Activated naive CD8-positive, alpha-beta T cell treated with anti-CD3 and anti-CD28 coated beads, Interleukin-2, amount 10 ng/mL, durations not matched to agents 7 days and 5 days (primary cell): ENCODE results near the gene TECR. TPM values are rescaled to one million over a fixed set of nuclear protein-coding genes. Genes with fewer than 3 reads are reported as not detected.
A peak's percentile ranks its signal among the peaks of the same experiment; 100 is the strongest.
"Not testable (repeated sequence)": the region's sequence is repeated elsewhere in the genome, so short reads cannot be mapped to it uniquely, and the experiment has no call there.

Experiments
- ATAC-seq: fragments of 150-1000 bp; cut with Tn5 transposase; one replicate; pipeline ENCODE4 v1.10.0; 2021; ENCODE audit warnings: low read depth, moderate library complexity
- POLR2A ChIA-PET: fragments of 350-600 bp; sonication (Branson Sonifier 250); formaldehyde crosslinking; loops from one replicate; lab custom pipeline; 2021; ENCODE audit warnings: antibody characterized with exemption; lab: Charles Lee
- DNase-seq: peaks from one replicate; pipeline ENCODE4 v3.0.0; 2021
- H3K27ac Mint-ChIP-seq: one replicate; pipeline ENCODE4 v1.8.0; 2022; ENCODE audit warnings: mild to moderate bottlenecking, mixed read lengths
- H3K27me3 Mint-ChIP-seq: one replicate; pipeline ENCODE4 v1.8.0; 2022; ENCODE audit warnings: mild to moderate bottlenecking, moderate library complexity, mixed read lengths
- H3K36me3 Mint-ChIP-seq: one replicate; pipeline ENCODE4 v1.8.0; 2021; ENCODE audit warnings: mild to moderate bottlenecking, mixed read lengths
- H3K4me1 Mint-ChIP-seq: one replicate; pipeline ENCODE4 v1.8.0; 2021; ENCODE audit warnings: mixed read lengths
- H3K4me3 Mint-ChIP-seq: one replicate; pipeline ENCODE4 v1.8.0; 2022; ENCODE audit warnings: mild to moderate bottlenecking, moderate library complexity, mixed read lengths
- H3K9me3 Mint-ChIP-seq: one replicate; pipeline ENCODE4 v1.8.0; 2021; ENCODE audit warnings: mixed read lengths
- total RNA-seq, 2 experiments: library from RNA; stranded (reverse); gene quantifications; one replicate each; pipeline ENCODE4 v1.2.3, GENCODE V29; 2021

Gene TECR
- total RNA-seq, 2 experiments from 2014 or later: 161 to 168 TPM

DNA sequence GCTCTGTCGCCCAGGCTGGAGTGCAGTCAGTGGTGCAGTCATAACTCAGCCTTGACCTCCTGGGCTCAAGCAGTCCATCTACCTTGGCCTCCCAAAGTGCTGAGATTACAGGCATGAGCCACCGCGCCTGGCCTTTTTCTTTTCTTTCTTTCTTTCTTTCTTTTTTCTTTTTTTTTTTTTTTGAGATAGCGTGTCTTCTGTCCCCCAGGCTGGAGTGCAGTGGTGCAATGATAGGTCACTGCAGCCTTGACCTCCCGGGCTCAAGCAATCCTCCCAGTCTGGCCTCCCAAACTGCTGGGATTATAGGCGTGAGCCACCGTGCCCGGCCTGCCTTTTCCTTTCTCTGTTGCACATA, 22.6 kb downstream of the TECR start:
- H3K27me3 Mint-ChIP-seq, ATAC-seq, DNase-seq, H3K9me3 Mint-ChIP-seq, H3K36me3 Mint-ChIP-seq: not testable (repeated sequence)
- Mint-ChIP-seq H3K4me3 (peak overlapping the region; percentile 42), H3K4me1 (peaks cover 21% of the 10 kb centered on the region), H3K27ac (peak overlapping the region; percentile 78)
- POLR2A ChIA-PET: interaction anchor here (1.0 to 2.2 kb wide), 3 partner anchors 27 to 46 kb away, joined by 3 to 10 read pairs (median 7); partner anchors contain the start of gene DNAJB1

DNA sequence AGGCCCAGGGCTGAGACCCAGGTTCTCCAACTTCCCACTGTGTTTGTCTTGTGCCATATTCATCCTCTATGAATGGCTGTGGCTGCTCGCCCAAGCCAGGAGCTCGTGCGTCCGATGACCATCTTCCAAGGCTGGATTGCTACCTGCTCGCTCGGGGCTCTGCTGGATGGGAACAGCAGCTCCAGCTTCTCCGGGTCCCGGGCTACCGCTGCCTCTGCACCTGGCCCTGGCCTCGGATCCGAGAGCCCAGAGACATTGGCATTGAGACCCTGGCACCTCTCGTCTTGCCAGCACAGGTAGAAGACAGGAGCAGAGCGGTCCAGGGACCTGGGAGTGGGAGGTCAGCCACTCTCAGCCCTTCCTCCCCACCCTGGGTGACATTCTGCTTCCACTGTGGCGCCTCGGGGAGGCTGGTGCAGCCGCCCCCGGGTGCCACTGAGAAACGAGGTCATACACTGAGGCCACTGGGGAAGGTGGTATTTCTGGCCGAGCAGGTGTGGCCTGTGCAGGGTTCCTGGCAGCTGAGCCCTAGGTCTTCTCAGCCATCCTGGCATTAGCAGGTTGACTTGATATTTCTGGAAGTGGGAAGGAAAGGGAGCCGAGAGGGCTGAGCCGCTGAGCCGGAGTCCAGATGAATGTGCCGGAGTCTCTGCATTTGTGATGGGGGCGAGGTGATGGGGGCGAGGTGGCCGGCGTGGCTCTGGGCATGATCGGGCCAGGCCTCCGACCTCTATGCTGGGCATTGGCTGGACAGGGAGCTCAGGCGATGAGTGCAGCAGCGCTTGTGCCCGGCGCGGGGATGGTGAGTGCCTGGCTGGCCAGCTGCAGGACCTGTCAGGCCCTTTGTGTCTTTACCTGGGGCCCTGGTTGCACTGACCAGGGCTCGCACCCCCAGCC, 23.9 kb downstream of the TECR start:
- POLR2A ChIA-PET: interaction anchor here (1.1 to 2.5 kb wide), 3 partner anchors 15 to 46 kb away, joined by 3 to 7 read pairs (median 4); partner anchors contain the start of gene DNAJB1
- H3K36me3 Mint-ChIP-seq: peaks cover 3% of the 10 kb centered on the region
- no peak overlapping the region for H3K27ac Mint-ChIP-seq
- H3K9me3 Mint-ChIP-seq: no peaks in the 10 kb centered on the region
- H3K4me3 Mint-ChIP-seq: no peak overlapping the region
- ATAC-seq: no peak
- DNase-seq: no peak
- H3K27me3 Mint-ChIP-seq: no peaks in the 10 kb centered on the region
- peaks cover 21% of the 10 kb centered on the region for H3K4me1 Mint-ChIP-seq

DNA sequence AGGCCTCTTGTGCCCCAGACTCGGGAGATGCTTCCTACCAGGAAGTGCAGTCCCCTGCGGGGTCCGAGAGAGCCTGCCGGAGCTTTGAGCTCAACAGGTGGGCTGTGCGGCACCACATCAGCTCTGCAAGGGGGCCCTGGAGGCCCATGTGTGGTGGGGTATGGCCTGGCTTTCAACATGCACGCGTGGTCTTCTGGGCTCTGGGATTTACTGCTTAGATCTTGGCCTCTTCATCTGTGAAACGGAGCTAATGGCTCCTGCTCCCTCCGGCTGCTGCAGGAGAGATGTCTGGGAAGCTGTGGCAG, 24.5 kb downstream of the TECR start:
- Mint-ChIP-seq H3K4me3 (no peak overlapping the region), H3K36me3 (peaks cover 2% of the 10 kb centered on the region), H3K9me3 (no peaks in the 10 kb centered on the region), H3K27me3 (no peaks in the 10 kb centered on the region), H3K4me1 (peaks cover 21% of the 10 kb centered on the region), H3K27ac (no peak overlapping the region)
- POLR2A ChIA-PET: interaction anchor here (1.1 to 2.5 kb wide), 3 partner anchors 15 to 47 kb away, joined by 3 to 7 read pairs (median 4); partner anchors contain the start of gene DNAJB1
- no peak for DNase-seq
- no peak for ATAC-seq

DNA sequence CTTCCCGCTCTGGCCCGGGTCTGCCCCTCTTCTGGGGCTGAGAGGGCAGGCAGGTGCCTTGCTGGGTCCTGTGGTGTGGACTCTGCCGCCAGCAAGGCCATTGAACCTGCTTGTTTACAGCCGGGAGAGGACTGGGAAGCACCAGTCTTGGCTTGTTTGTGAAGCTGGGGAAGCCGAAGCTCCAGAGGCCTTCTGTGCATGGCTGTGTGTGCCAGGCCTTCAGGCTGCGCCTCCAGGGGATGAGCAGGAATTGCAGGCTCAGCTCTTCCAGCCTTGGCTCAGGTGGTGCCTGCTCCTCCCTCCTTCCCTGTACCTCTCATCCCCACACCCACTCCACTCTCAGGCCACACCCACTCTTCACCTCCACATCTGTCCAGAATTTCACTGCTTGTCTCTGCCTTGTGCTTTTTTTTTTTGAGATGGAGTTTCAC, 25.0 kb downstream of the TECR start:
- DNase-seq: no peak
- H3K9me3 Mint-ChIP-seq: no peaks in the 10 kb centered on the region
- no peaks in the 10 kb centered on the region for H3K27me3 Mint-ChIP-seq
- H3K36me3 Mint-ChIP-seq: peaks cover 2% of the 10 kb centered on the region
- POLR2A ChIA-PET: interaction anchor here (1.1 to 2.5 kb wide), 2 partner anchors 14 to 35 kb away, joined by 3 to 7 read pairs; partner anchors contain the start of gene DNAJB1
- H3K4me1 Mint-ChIP-seq: peaks cover 21% of the 10 kb centered on the region
- ATAC-seq: no peak
- H3K27ac Mint-ChIP-seq: no peak overlapping the region
- H3K4me3 Mint-ChIP-seq: no peak overlapping the region

DNA sequence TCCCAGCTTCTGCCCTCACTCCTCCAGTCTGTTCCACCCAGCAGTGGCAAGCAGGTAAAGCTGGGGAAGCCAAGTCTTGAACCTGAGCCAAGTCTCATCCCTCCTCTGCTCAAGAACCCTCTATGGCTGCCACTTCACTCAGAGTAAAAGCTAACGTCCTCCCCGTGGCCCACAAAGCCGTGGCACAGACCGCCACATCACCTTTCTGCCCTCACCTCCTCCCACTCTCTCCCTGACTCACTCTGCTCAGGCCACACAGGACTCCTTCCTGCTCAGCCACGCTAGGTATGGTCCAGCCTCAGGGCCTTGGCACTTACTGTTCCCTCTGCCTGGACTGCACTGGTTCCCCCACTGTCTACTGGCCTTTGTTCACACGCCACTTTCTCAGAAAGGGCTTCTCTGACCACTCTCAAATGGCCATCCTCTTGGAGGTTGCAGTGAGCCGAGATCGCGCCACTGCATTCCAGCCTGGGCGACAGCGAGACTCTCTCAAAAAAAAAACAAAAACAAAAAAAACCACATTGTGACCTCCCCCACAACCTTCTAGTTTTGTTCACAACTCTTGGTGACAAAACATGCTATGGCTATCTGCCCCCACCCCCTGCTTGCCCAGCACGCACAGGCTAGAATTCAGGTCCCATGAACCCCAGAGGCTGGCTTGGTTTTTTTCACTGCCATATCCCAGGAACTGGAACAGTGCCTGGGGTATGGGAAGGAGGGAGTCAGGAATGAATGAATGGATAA, 26.7 kb downstream of the TECR start:
- H3K4me1 Mint-ChIP-seq: peaks cover 20% of the 10 kb centered on the region
- H3K4me3 Mint-ChIP-seq: peak overlapping the region; percentile 45
- H3K27ac Mint-ChIP-seq: peak overlapping the region; percentile 52
- H3K36me3 Mint-ChIP-seq: no peaks in the 10 kb centered on the region
- ATAC-seq (peak; percentile 6), DNase-seq (no peak)
- no peaks in the 10 kb centered on the region for H3K27me3 Mint-ChIP-seq
- H3K9me3 Mint-ChIP-seq: no peaks in the 10 kb centered on the region
- POLR2A ChIA-PET: interaction anchor here (0.6 to 2.5 kb wide), 3 partner anchors 34 to 51 kb away, joined by 3 to 7 read pairs (median 3); partner anchors contain the start of gene DNAJB1

DNA sequence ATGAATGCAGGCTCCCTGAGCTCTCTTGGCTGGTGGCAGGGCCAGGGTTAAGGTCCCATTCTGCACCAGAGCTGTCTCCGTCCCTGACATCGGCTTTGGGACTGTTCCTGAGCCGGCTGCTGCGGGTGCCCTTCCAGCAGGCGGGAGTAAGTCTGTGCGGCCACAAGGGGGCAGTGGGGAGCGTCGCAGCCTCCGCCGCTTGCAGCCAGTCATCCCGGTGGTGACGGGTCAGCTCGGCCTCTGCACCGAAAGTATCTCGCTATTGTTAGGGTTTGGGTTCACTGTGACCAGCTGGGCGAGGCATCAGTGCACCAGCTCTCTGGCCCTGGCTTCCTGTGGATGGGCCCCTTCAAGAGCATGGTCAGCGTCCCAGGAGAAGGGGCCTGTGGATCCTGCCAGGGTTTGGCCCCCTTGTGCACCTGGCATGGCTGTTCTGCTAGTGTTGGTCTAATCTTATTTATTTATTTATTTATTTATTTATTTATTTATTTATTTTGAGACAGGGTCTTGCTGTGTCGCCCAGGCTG, 27.3 kb downstream of the TECR start:
- DNase-seq: peak; percentile 82
- Mint-ChIP-seq H3K36me3 (no peaks in the 10 kb centered on the region), H3K4me1 (peaks cover 15% of the 10 kb centered on the region), H3K9me3 (no peaks in the 10 kb centered on the region), H3K27ac (peak overlapping the region; percentile 38), H3K4me3 (peak overlapping the region; percentile 45), H3K27me3 (no peaks in the 10 kb centered on the region)
- POLR2A ChIA-PET: interaction anchor here (0.6 to 1.1 kb wide), 2 partner anchors 35 to 51 kb away, joined by 3 read pairs; no protein-coding TSS in a partner anchor
- peak; percentile 85 for ATAC-seq

DNA sequence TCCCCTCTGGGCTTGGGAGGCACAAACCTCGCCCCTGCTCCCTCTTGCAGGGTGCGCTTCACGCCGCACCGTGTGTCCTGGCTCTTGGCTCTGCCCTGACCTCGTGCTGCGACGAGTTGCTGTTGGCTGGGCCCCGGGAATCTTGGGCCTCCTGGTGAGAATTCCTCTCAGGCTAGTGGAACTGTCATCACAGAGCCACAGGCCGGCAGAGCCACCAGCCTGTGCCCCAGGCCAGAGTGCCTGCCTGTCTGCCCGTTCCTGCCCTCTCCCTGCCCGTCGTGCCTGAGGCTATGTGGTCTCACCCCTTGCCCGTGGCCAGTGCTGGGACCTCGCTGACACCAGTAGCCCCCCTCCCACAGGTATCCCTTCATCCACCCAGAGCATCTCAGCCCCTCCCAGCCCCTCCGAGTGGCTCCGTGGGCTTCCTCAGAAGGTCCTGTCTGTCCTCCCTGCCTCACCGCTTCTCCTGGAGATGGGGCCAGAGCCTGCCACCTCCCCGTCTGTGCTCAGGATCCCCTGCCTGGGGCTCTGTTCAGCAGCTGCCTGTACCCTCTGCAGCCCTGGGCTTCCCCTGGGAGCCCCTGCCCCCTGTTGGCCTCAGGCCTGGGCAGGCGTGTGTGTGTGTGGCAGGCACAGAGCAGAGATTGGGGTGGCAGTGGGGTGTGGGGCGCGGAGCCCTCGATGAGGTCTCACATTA, 29.1 kb downstream of the TECR start:
- peaks cover 15% of the 10 kb centered on the region for H3K4me1 Mint-ChIP-seq
- no peaks in the 10 kb centered on the region for H3K36me3 Mint-ChIP-seq
- DNase-seq (no peak), ATAC-seq (no peak)
- POLR2A ChIA-PET: no interaction called here
- H3K4me3 Mint-ChIP-seq: no peak overlapping the region
- H3K27ac Mint-ChIP-seq: no peak overlapping the region
- H3K9me3 Mint-ChIP-seq: no peaks in the 10 kb centered on the region
- no peaks in the 10 kb centered on the region for H3K27me3 Mint-ChIP-seq

DNA sequence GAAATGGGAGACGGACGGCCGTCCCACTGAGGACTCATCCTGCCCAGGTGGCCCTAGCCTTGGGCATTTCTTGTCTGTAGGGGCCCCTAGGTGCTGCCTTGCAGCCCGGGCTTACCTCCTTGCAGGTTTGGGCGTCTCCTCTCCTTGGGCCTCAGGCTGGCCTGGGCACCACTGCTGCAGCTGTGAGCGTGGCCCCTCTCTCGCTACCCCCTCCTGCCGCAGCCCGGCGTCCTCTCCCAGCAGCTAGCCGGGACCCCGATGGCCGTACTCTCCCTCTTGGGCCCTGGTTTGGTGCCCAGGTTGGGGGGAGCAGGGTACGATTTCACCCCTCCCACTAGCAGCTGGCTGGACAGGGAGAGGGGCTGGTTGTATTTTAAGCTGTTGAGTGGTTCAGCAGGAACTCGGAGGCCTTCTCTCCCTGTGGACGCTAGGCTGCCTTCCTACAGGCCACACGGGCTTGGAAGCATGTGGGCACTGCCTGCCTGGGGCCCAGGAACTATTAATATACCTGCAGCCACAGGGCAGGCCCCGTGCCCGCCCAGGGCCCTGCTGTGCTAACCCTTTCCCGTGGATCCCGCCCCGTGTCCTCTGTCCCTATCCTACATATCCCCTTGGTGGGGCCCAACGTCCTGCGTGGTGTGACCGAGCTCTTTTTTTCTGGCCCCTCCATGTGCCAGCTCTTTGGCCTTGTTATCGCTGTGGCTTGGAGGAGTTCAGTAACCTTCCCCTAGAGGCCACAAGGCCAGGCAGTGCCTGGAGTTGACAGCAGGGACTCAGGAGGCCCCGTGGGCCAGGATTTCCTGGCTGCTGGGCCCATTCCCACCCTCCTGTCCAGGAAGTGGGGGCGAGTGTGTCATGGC, 30.8 kb downstream of the TECR start:
- DNase-seq (no peak), ATAC-seq (no peak)
- no peak overlapping the region for H3K27ac Mint-ChIP-seq
- H3K36me3 Mint-ChIP-seq: peaks cover 6% of the 10 kb centered on the region
- H3K27me3 Mint-ChIP-seq: no peaks in the 10 kb centered on the region
- H3K4me3 Mint-ChIP-seq: no peak overlapping the region
- peaks cover 15% of the 10 kb centered on the region for H3K4me1 Mint-ChIP-seq
- H3K9me3 Mint-ChIP-seq: no peaks in the 10 kb centered on the region
- POLR2A ChIA-PET: no interaction called here

DNA sequence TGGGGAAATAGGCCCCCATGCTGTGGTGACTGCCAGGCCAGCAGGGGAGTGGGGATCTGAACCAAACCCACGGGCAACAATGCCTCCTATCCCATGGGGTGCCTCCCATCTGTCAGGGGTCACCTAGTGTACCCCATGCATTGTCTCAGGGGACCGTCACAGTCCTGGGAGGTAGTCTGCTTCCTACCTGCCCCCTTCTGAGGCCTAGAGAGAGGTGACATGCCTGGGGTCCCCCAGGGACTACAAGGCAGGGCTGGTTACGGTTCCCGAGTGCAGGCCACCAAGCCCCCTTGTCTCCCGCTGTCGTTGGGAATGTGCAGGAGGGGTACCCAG, 31.3 kb downstream of the TECR start:
- POLR2A ChIA-PET: no interaction called here
- Mint-ChIP-seq H3K27ac (no peak overlapping the region), H3K4me1 (peaks cover 14% of the 10 kb centered on the region), H3K36me3 (peaks cover 6% of the 10 kb centered on the region), H3K4me3 (no peak overlapping the region), H3K27me3 (no peaks in the 10 kb centered on the region), H3K9me3 (no peaks in the 10 kb centered on the region)
- DNase-seq (no peak), ATAC-seq (no peak)

DNA sequence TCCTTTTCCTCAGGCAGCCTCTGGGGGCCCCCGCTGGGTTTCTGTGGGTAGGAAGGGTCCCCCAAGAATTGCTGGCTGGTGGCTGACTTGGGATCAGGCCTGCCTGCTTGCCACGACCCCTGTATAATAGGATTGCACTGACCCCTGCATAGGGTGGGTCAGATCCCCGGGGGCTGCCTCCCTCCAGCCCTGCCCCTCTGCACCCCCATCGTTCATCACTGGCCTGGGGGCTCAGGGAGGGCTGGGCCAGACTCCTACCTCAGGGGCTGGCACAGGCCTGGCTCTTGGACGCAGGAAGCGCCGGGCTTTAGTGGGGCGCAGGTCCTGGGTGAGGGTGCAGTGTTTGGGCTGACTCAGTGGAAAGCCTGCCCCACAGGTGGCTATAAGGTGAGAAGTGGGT, 31.9 kb downstream of the TECR start:
- POLR2A ChIA-PET: no interaction called here
- no peaks in the 10 kb centered on the region for H3K9me3 Mint-ChIP-seq
- no peak overlapping the region for H3K4me3 Mint-ChIP-seq
- peaks cover 6% of the 10 kb centered on the region for H3K36me3 Mint-ChIP-seq
- peaks cover 9% of the 10 kb centered on the region for H3K4me1 Mint-ChIP-seq
- no peaks in the 10 kb centered on the region for H3K27me3 Mint-ChIP-seq
- ATAC-seq: no peak
- no peak overlapping the region for H3K27ac Mint-ChIP-seq
- DNase-seq: no peak

DNA sequence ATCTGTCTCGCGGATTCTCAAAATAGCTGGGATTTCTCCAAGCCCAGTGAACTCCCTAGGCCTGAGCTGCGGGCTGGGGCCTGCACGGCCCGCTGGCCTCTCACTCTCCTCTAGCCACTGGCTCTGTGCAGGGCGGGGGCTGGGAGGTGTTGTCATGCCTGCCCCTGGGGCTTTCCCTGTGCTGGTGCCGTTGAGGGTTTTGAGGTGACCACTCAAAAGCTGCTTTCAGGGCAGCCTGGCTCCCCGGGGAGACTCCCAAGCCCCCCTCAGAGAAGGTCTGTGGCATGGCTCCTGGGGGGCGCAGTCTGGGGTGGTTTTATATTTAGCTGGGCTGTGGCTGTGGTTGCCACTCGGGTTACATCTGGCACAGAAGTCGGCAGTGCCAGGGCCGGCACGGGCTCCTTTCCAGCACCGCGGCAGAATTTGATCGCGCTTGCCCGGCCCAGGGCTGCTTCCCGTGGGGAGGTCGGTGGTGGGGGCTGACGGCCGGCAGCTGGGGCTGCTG, 32.5 kb downstream of the TECR start:
- H3K4me3 Mint-ChIP-seq: no peak overlapping the region
- H3K27me3 Mint-ChIP-seq: no peaks in the 10 kb centered on the region
- H3K4me1 Mint-ChIP-seq: peaks cover 4% of the 10 kb centered on the region
- no peak for DNase-seq
- H3K27ac Mint-ChIP-seq: peak overlapping the region; percentile 42
- peaks cover 6% of the 10 kb centered on the region for H3K36me3 Mint-ChIP-seq
- ATAC-seq: no peak
- H3K9me3 Mint-ChIP-seq: no peaks in the 10 kb centered on the region
- POLR2A ChIA-PET: interaction anchor here (1.0 kb wide), 1 partner anchor 10 kb away, joined by 4 read pairs; the partner anchor contains the start of gene NDUFB7
